CD4-positive, alpha-beta T cell treated with Interleukin-4 for 4 hours (primary cell): ENCODE measurements around the gene TNNI2.

Experiments used
- DNase-seq: peaks from one replicate; pipeline ENCODE4 v3.0.0-alpha.2; 2020

Gene TNNI2

GRCh38 chr11:1889941-1890855, 51.4 kb downstream of the TNNI2 start:
- DNase-seq: no peak
